Diencephalon (tissue), 1 donor: ENCODE results near the gene SLC6A20. TPM values are rescaled to one million over a fixed set of nuclear protein-coding genes. Genes with fewer than 3 reads are reported as not detected.

Source experiments
- small RNA-seq: library from RNA; depleted of rRNA; stranded (forward); fragments of <200 nt; gene quantifications from one replicate; pipeline ENCODE3, GENCODE V24; 2014
- total RNA-seq: library from RNA; depleted of rRNA; stranded (reverse); fragments of >200 nt; gene quantifications from one replicate; pipeline ENCODE4 v1.2.3, GENCODE V29; 2014

The SLC6A20 gene
- 5.1 TPM for total RNA-seq

DNA sequence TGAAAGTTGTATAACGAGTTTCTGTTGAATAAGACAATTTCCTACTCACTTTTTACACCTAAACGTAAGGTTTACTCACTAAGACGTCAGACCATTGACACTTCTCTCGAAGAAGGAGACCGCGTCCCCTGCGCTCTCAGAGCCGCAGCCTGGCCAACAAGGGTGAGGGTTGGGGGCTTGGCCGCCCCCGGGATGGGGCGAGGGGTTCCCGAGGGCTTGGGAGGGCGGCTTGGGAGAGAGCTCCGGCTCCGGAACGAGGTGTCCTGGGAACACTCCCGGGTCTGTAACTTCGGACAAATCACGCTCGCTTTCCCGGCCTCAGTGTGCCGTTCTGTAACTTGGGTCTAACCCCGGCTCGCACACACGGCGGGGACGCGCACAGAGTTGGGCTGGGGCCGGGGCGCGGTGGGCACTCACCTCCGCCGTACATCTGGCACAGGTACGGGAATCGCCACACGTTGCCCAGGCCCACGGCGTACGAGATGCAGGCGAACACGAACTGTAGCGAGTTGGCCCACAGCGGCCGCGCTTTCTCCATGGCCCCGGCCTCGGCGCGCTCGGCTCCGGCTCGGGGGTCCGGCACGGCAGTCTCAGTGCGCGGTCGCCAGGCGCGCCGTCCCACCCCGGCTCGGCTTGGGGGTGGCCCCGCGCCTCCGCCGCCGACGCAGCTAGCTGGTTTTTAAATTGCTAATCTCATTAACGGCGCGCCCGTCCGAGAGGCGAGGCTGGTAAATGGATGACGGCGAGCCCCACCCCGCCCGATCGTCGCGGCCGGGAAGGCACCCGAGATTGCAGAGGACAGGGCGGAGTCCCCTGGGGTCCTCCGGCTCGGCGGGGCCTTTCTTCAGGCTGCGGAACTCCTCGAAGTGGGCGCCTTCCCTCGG lies at the start of gene SLC6A20:
SLC6A20 (minus strand) TSS at position 655 of the 884 bp plus-strand sequence; CDS start at position 538, 117 bp downstream.

GRCh38 chr3:45841757-45842491 lies 45.6 kb upstream of the SLC6A20 start, which contains the start of gene LZTFL1:
LZTFL1 (minus strand) TSS chr3:45842119; CDS start chr3:45841991, 128 bp downstream.

Small RNA genes lying within 50 kb of the gene (small RNA-seq; reads per million reads assigned to genes)
- gene RN7SL145P: not detected

Other genes with a start within 250 kb of the SLC6A20 start
- 7.2 TPM for gene LIMD1, start 201.8 kb downstream of the SLC6A20 start, total RNA-seq
- 55.4 TPM for gene SACM1L, start 107.1 kb downstream of the SLC6A20 start, total RNA-seq
- 31.1 TPM for gene LZTFL1, start 45.6 kb upstream of the SLC6A20 start, total RNA-seq
- not detected for gene CCR9, start 90.0 kb upstream of the SLC6A20 start, total RNA-seq
- not detected for gene CXCR6, start 146.9 kb upstream of the SLC6A20 start, total RNA-seq
- 3.2 TPM for gene FYCO1, start 199.3 kb upstream of the SLC6A20 start, total RNA-seq
- not detected for gene XCR1, start 230.9 kb upstream of the SLC6A20 start, total RNA-seq